HEK293T (cell line): Measurements from ENCODE around the gene LUZP2.

Experiments used
- BHLHE40 ChIP-seq: fragments of 450-650 bp; IDR thresholded peaks from 2 replicates; pipeline ENCODE4 v1.6.1; 2016; ENCODE audit warnings: mild to moderate bottlenecking, moderate library complexity, borderline replicate concordance
- FOXA1 ChIP-seq: fragments of 450-650 bp; IDR thresholded peaks from 2 replicates; pipeline ENCODE4 v1.6.1; 2016; ENCODE audit warnings: mild to moderate bottlenecking
- FOXK2 ChIP-seq: fragments of 450-650 bp; IDR thresholded peaks from 2 replicates; pipeline ENCODE4 v1.6.1; 2016; ENCODE audit warnings: mild to moderate bottlenecking
- FOXM1 ChIP-seq: fragments of 450-650 bp; IDR thresholded peaks from 2 replicates; pipeline ENCODE4 v1.6.1; 2017; ENCODE audit warnings: mild to moderate bottlenecking, borderline replicate concordance
- HDGF ChIP-seq: fragments of 450-650 bp; IDR thresholded peaks from 2 replicates; pipeline ENCODE4 v1.6.1; 2017; ENCODE audit warnings: antibody characterized with exemption, borderline replicate concordance
- LEF1 ChIP-seq: fragments of 450-650 bp; IDR thresholded peaks from 2 replicates; pipeline ENCODE4 v1.6.1; 2017; ENCODE audit warnings: mild to moderate bottlenecking, borderline replicate concordance
- NFRKB ChIP-seq: fragments of 450-650 bp; IDR thresholded peaks from 2 replicates; pipeline ENCODE4 v1.6.1; 2016; ENCODE audit warnings: mild to moderate bottlenecking, moderate library complexity
- SP1 ChIP-seq: fragments of 450-650 bp; IDR thresholded peaks from 2 replicates; pipeline ENCODE4 v1.6.1; 2017
- SUZ12 ChIP-seq: fragments of 450-650 bp; IDR thresholded peaks from 2 replicates; pipeline ENCODE4 v1.6.1; 2016; ENCODE audit warnings: mild to moderate bottlenecking
- ZNF384 ChIP-seq: fragments of 450-650 bp; IDR thresholded peaks from 2 replicates; pipeline ENCODE4 v1.6.1; 2016

DNA sequence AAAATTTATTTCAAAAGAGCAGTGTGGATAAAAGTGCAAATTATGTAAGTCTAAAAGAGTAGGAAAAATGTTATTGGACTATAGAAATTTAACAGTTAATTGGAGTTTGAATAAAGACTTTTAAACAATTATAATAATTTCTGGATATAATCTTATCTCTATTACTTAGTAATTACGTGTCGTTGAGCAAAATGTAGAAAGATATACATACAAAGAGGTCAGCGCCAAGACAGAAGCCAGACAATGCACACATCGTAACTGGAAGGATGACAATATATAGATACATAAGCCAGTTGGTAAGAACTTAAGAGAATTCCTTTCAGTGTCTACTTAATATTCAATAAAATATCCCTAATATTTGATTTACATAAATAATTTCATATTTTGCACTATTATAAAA is 157.0 kb downstream of the LUZP2 start:
- TF ChIP-seq FOXA1, result no peak
- TF ChIP-seq FOXK2, result no peak
- no peak for TF ChIP-seq BHLHE40
- TF ChIP-seq FOXM1, result no peak
- TF ChIP-seq LEF1, result no peak
- TF ChIP-seq SP1, result no peak
- TF ChIP-seq SUZ12, result no peak
- TF ChIP-seq ZNF384, result no peak
- no peak for TF ChIP-seq NFRKB
- no peak for TF ChIP-seq HDGF
